ENCODE results near the gene ALAS1. TPM values are rescaled to one million over a fixed set of nuclear protein-coding genes. Genes with fewer than 3 reads are reported as not detected.
A peak's percentile ranks its signal among the peaks of the same experiment; 100 is the strongest.

Gene ALAS1
- total RNA-seq, 4 donors from 2014 or later, result 17.5 to 43.1 (median 32.2) TPM

GRCh38 chr3:52218937-52219650 is 21.1 kb downstream of the ALAS1 start:
- H3K4me3 ChIP-seq (ENCODE audit: low read depth, poor library complexity, severe bottlenecking), result no peak overlapping the region
- 69% methylated on average over 6 of the region's 6 CpGs for WGBS, 2 donors
- DNase-seq (ENCODE audit: low spot score in 2 of 2), result no peak
- intact Hi-C loops (cut with DNase I; ENCODE audit: low total_unique reads), result no loop called here
- TF ChIP-seq POLR2A (IDR thresholded peaks at IDR 0.05) (no peak), CTCF (IDR thresholded peaks at IDR 0.05) (no peak)

- H3K4me3 ChIP-seq (ENCODE audit: low read depth, poor library complexity, severe bottlenecking), result no peak overlapping the region
- TF ChIP-seq CTCF (IDR thresholded peaks at IDR 0.05), result peak in 1 of 3 donors; percentile 49
- no peak for TF ChIP-seq POLR2A (IDR thresholded peaks at IDR 0.05)
- intact Hi-C loops (cut with DNase I; ENCODE audit: low total_unique reads), result no loop called here
- 23 to 24% methylated on average over 9 of the region's 9 CpGs for WGBS, 2 donors
- DNase-seq (ENCODE audit: low spot score in 2 of 2), result peak; percentile 80 to 98
Measured at GRCh38 chr3:52220380-52221026, 22.5 kb downstream of the ALAS1 start.

GRCh38 chr3:52221141-52221562 is 23.2 kb downstream of the ALAS1 start:
- whole genome bisulfite sequencing, 2 donors, result 88 to 91% methylated on average over 21 to 24 of the region's 27 CpGs
- no peak for DNase-seq (ENCODE audit: low spot score in 2 of 2)
- TF ChIP-seq CTCF (IDR thresholded peaks at IDR 0.05) (no peak), POLR2A (IDR thresholded peaks at IDR 0.05) (no peak)
- intact Hi-C loops (cut with DNase I; ENCODE audit: low total_unique reads), result no loop called here
- no peak overlapping the region for H3K4me3 ChIP-seq (ENCODE audit: low read depth, poor library complexity, severe bottlenecking)

GRCh38 chr3:52221563-52222318 is 23.8 kb downstream of the ALAS1 start:
- intact Hi-C loops (cut with DNase I; ENCODE audit: low total_unique reads), result no loop called here
- 75 to 78% methylated on average over 28 to 33 of the region's 34 CpGs for WGBS, 2 donors
- H3K4me3 ChIP-seq (ENCODE audit: low read depth, poor library complexity, severe bottlenecking), result no peak overlapping the region
- no peak for TF ChIP-seq POLR2A (IDR thresholded peaks at IDR 0.05)
- no peak for TF ChIP-seq CTCF (IDR thresholded peaks at IDR 0.05)
- DNase-seq (ENCODE audit: low spot score in 2 of 2), result no peak

GRCh38 chr3:52222319-52223221 is 24.6 kb downstream of the ALAS1 start:
- intact Hi-C loops (cut with DNase I; ENCODE audit: low total_unique reads), result no loop called here
- no peak overlapping the region for H3K4me3 ChIP-seq (ENCODE audit: low read depth, poor library complexity, severe bottlenecking)
- no peak for DNase-seq (ENCODE audit: low spot score in 2 of 2)
- 88 to 91% methylated on average over 33 to 38 of the region's 41 CpGs for WGBS, 2 donors
- TF ChIP-seq POLR2A (IDR thresholded peaks at IDR 0.05), result no peak
- no peak for TF ChIP-seq CTCF (IDR thresholded peaks at IDR 0.05)

Data from lower leg skin (tissue), 4 donors.